GM12878 (cell line): ENCODE data around the gene DCAF7. TPM values are rescaled to one million over a fixed set of nuclear protein-coding genes. Genes with fewer than 3 reads are reported as not detected.

ENCODE experiments used
- CREB1 ChIP-seq: IDR thresholded peaks from 2 replicates; pipeline ENCODE4 v1.6.1; 2012; ENCODE audit warnings: low read depth, mild to moderate bottlenecking, inconsistent platforms
- HDGF ChIP-seq: fragments of 450-650 bp; IDR thresholded peaks from 2 replicates; pipeline ENCODE4 v1.6.1; 2016; ENCODE audit warnings: antibody characterized with exemption
- IKZF1 ChIP-seq: fragments of 450-650 bp; conservative IDR thresholded peaks from 2 replicates; pipeline ENCODE4 v1.6.1; 2017; ENCODE audit warnings: antibody characterized with exemption, mild to moderate bottlenecking
- SP1 ChIP-seq: IDR thresholded peaks from one replicate; pipeline ENCODE4 v1.6.1; 2011; ENCODE audit warnings: low read depth, low read length
- SRF ChIP-seq, 2 experiments: IDR thresholded peaks; 2 replicates each; pipeline ENCODE4 v1.6.1; 2011; ENCODE audit warnings: low read depth in 2 of 2, low read length in 2 of 2, mild to moderate bottlenecking in 1 of 2, moderate library complexity in 1 of 2
- TCF7 ChIP-seq: IDR thresholded peaks from 2 replicates; pipeline ENCODE4 v1.6.1; 2014; ENCODE audit warnings: antibody characterized with exemption, borderline replicate concordance
- ZNF217 ChIP-seq: fragments of 450-650 bp; IDR thresholded peaks from 2 replicates; pipeline ENCODE4 v1.6.1; 2017; ENCODE audit warnings: antibody characterized with exemption, mild to moderate bottlenecking
- ZNF622 ChIP-seq: fragments of 450-650 bp; IDR thresholded peaks from 2 replicates; pipeline ENCODE4 v1.6.1; 2017; ENCODE audit warnings: mild to moderate bottlenecking, inconsistent platforms
- polyA plus RNA-seq, 11 experiments: library from polyadenylated mRNA; depleted of rRNA in 4 of 11; unstranded in 6 of 11; stranded (reverse) in 5 of 11; fragments of >200 nt; fragmentation: Nextera tagmentation in 4 of 11; fragmentation: Illumina TruSeq in 1 of 11; extraction: Ambion mirVana in 4 of 11; extraction: Trizol in 1 of 11; gene quantifications; 1 replicate in 1 of 11; 2 replicates in 10 of 11; pipeline versions ENCODE4 v1.2.1 to v1.2.3, GENCODE V29; 2011 to 2016; ENCODE audit warnings: inconsistent platforms in 2 of 11, missing spikeins in 2 of 11, low read depth in 1 of 11
- total RNA-seq, 4 experiments: library from RNA; depleted of rRNA in 3 of 4; stranded (reverse); fragments of >200 nt in 3 of 4; fragmentation: Illumina TruSeq in 1 of 4; extraction: Trizol in 1 of 4; gene quantifications; 2 replicates each; pipeline versions ENCODE4 v1.2.1 to v1.2.3, GENCODE V29; 2013 to 2021
- TF ChIP-seq, protein P1 (sequence below): IDR thresholded peaks from 2 replicates; pipeline ENCODE4 v1.6.1; 2012; ENCODE audit warnings: mild to moderate bottlenecking, low read depth, low read length
- TF ChIP-seq, protein P2 (sequence below): fragments of 450-650 bp; IDR thresholded peaks from 2 replicates; pipeline ENCODE4 v1.6.1; 2014; ENCODE audit warnings: mild to moderate bottlenecking
- TF ChIP-seq, protein P3 (sequence below): IDR thresholded peaks from 2 replicates; pipeline ENCODE4 v1.6.1; 2012; ENCODE audit warnings: improper control_type of control experiment, low read depth, low read length; ENCODE audit not compliant: insufficient replicate concordance
- TF ChIP-seq, protein P4 (sequence below): IDR thresholded peaks from 2 replicates; pipeline ENCODE4 v1.6.1; 2011; ENCODE audit warnings: borderline replicate concordance, low read depth, mild to moderate bottlenecking, moderate library complexity, low read length; ENCODE audit not compliant: insufficient read depth, poor library complexity, severe bottlenecking
- TF ChIP-seq, protein P5 (sequence below): fragments of 450-650 bp; IDR thresholded peaks from 2 replicates; pipeline ENCODE4 v1.6.1; 2018; ENCODE audit warnings: mild to moderate bottlenecking, low read depth, moderate library complexity; ENCODE audit not compliant: partially characterized antibody

Gene DCAF7
- total and polyA plus RNA-seq, 10 of the 15 experiments (the other 5 are each of a cell fraction or from before 2014, with no cell fraction given) = 27.0 to 103 (median 54.5) TPM

DNA sequence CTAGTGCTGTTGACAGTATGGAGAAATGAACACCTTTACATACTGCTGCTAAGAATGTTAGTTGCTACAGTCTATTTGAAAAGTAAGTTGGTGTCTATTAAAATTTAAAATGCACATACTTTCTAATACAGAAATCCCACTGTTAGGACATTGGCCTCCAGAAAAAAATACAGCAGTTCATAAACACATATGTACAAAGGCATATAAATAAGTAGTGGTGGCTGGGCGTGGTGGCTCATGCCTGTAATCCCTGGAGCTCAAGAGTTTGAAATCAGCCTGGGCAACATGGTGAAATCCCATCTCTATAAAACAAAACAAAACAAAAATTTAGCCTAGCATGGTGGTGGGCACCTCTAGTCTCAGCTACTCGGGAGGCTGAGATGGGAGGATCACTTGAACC, 13.1 kb downstream of the DCAF7 start (continued):
- TF ChIP-seq, protein P1, sequence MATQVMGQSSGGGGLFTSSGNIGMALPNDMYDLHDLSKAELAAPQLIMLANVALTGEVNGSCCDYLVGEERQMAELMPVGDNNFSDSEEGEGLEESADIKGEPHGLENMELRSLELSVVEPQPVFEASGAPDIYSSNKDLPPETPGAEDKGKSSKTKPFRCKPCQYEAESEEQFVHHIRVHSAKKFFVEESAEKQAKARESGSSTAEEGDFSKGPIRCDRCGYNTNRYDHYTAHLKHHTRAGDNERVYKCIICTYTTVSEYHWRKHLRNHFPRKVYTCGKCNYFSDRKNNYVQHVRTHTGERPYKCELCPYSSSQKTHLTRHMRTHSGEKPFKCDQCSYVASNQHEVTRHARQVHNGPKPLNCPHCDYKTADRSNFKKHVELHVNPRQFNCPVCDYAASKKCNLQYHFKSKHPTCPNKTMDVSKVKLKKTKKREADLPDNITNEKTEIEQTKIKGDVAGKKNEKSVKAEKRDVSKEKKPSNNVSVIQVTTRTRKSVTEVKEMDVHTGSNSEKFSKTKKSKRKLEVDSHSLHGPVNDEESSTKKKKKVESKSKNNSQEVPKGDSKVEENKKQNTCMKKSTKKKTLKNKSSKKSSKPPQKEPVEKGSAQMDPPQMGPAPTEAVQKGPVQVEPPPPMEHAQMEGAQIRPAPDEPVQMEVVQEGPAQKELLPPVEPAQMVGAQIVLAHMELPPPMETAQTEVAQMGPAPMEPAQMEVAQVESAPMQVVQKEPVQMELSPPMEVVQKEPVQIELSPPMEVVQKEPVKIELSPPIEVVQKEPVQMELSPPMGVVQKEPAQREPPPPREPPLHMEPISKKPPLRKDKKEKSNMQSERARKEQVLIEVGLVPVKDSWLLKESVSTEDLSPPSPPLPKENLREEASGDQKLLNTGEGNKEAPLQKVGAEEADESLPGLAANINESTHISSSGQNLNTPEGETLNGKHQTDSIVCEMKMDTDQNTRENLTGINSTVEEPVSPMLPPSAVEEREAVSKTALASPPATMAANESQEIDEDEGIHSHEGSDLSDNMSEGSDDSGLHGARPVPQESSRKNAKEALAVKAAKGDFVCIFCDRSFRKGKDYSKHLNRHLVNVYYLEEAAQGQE = no peak
- no peak for TF ChIP-seq SRF (IDR thresholded peaks at IDR 0.05; ENCODE audit: low read depth in 2 of 2, low read length in 2 of 2)
- TF ChIP-seq, protein P2, sequence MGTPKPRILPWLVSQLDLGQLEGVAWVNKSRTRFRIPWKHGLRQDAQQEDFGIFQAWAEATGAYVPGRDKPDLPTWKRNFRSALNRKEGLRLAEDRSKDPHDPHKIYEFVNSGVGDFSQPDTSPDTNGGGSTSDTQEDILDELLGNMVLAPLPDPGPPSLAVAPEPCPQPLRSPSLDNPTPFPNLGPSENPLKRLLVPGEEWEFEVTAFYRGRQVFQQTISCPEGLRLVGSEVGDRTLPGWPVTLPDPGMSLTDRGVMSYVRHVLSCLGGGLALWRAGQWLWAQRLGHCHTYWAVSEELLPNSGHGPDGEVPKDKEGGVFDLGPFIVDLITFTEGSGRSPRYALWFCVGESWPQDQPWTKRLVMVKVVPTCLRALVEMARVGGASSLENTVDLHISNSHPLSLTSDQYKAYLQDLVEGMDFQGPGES = no peak
- TF ChIP-seq, protein P3, sequence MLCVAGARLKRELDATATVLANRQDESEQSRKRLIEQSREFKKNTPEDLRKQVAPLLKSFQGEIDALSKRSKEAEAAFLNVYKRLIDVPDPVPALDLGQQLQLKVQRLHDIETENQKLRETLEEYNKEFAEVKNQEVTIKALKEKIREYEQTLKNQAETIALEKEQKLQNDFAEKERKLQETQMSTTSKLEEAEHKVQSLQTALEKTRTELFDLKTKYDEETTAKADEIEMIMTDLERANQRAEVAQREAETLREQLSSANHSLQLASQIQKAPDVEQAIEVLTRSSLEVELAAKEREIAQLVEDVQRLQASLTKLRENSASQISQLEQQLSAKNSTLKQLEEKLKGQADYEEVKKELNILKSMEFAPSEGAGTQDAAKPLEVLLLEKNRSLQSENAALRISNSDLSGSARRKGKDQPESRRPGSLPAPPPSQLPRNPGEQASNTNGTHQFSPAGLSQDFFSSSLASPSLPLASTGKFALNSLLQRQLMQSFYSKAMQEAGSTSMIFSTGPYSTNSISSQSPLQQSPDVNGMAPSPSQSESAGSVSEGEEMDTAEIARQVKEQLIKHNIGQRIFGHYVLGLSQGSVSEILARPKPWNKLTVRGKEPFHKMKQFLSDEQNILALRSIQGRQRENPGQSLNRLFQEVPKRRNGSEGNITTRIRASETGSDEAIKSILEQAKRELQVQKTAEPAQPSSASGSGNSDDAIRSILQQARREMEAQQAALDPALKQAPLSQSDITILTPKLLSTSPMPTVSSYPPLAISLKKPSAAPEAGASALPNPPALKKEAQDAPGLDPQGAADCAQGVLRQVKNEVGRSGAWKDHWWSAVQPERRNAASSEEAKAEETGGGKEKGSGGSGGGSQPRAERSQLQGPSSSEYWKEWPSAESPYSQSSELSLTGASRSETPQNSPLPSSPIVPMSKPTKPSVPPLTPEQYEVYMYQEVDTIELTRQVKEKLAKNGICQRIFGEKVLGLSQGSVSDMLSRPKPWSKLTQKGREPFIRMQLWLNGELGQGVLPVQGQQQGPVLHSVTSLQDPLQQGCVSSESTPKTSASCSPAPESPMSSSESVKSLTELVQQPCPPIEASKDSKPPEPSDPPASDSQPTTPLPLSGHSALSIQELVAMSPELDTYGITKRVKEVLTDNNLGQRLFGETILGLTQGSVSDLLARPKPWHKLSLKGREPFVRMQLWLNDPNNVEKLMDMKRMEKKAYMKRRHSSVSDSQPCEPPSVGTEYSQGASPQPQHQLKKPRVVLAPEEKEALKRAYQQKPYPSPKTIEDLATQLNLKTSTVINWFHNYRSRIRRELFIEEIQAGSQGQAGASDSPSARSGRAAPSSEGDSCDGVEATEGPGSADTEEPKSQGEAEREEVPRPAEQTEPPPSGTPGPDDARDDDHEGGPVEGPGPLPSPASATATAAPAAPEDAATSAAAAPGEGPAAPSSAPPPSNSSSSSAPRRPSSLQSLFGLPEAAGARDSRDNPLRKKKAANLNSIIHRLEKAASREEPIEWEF = no peak
- no peak for TF ChIP-seq HDGF
- no peak for TF ChIP-seq SP1
- TF ChIP-seq IKZF1 = no peak
- no peak for TF ChIP-seq TCF7
- no peak for TF ChIP-seq CREB1
- TF ChIP-seq ZNF622 = no peak
- TF ChIP-seq ZNF217 = no peak
- TF ChIP-seq, protein P4, sequence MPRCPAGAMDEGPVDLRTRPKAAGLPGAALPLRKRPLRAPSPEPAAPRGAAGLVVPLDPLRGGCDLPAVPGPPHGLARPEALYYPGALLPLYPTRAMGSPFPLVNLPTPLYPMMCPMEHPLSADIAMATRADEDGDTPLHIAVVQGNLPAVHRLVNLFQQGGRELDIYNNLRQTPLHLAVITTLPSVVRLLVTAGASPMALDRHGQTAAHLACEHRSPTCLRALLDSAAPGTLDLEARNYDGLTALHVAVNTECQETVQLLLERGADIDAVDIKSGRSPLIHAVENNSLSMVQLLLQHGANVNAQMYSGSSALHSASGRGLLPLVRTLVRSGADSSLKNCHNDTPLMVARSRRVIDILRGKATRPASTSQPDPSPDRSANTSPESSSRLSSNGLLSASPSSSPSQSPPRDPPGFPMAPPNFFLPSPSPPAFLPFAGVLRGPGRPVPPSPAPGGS = no peak
- TF ChIP-seq, protein P5, sequence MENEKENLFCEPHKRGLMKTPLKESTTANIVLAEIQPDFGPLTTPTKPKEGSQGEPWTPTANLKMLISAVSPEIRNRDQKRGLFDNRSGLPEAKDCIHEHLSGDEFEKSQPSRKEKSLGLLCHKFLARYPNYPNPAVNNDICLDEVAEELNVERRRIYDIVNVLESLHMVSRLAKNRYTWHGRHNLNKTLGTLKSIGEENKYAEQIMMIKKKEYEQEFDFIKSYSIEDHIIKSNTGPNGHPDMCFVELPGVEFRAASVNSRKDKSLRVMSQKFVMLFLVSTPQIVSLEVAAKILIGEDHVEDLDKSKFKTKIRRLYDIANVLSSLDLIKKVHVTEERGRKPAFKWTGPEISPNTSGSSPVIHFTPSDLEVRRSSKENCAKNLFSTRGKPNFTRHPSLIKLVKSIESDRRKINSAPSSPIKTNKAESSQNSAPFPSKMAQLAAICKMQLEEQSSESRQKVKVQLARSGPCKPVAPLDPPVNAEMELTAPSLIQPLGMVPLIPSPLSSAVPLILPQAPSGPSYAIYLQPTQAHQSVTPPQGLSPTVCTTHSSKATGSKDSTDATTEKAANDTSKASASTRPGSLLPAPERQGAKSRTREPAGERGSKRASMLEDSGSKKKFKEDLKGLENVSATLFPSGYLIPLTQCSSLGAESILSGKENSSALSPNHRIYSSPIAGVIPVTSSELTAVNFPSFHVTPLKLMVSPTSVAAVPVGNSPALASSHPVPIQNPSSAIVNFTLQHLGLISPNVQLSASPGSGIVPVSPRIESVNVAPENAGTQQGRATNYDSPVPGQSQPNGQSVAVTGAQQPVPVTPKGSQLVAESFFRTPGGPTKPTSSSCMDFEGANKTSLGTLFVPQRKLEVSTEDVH = no peak
